Transverse colon (tissue), 4 donors: ENCODE results near the gene SERTM2. TPM values are rescaled to one million over a fixed set of nuclear protein-coding genes. Genes with fewer than 3 reads are reported as not detected.

ENCODE experiments used
- DNase-seq: peaks from one replicate; pipeline ENCODE4 v3.0.0-alpha.2; 2019
- H3K27ac ChIP-seq, 4 donors: fragments of 200-600 bp; sonication (generic); 2 replicates each; pipeline ENCODE4 v1.5.1; 2016 to 2018; ENCODE audit warnings: inconsistent platforms in 4 of 4
- H3K27me3 ChIP-seq: fragments of 200-600 bp; sonication (generic); 2 replicates; pipeline ENCODE4 v1.5.1; 2017; ENCODE audit warnings: inconsistent platforms
- H3K36me3 ChIP-seq, 4 donors: fragments of 200-600 bp; sonication (generic); 2 replicates each; pipeline ENCODE4 v1.5.1; 2017 to 2019; ENCODE audit warnings: inconsistent platforms in 4 of 4
- H3K4me1 ChIP-seq, 4 donors: fragments of 200-600 bp; sonication (generic); 2 replicates each; pipeline ENCODE4 v1.5.1; 2017 to 2020; ENCODE audit warnings: inconsistent platforms in 4 of 4
- H3K4me3 ChIP-seq, 4 donors: fragments of 200-600 bp; sonication (generic); 1 replicate in 1 of 4; 2 replicates in 3 of 4; pipeline versions ENCODE4 v1.5.1 to v1.6.1; 2017 to 2019; ENCODE audit warnings: inconsistent platforms in 4 of 4
- H3K9me3 ChIP-seq, 2 donors: fragments of 200-600 bp; sonication (generic); 2 replicates each; pipeline ENCODE4 v1.5.1; 2017 to 2019; ENCODE audit warnings: inconsistent platforms in 2 of 2
- EP300 ChIP-seq: sonication (generic); formaldehyde crosslinking; IDR thresholded peaks from one replicate; pipeline ENCODE4 v1.6.1; 2017; ENCODE audit warnings: antibody characterized with exemption, low read depth
- POLR2A ChIP-seq: fragments of 450-650 bp; IDR thresholded peaks from one replicate; pipeline ENCODE4 v1.6.1; 2016; ENCODE audit warnings: antibody characterized with exemption, mild to moderate bottlenecking, moderate library complexity
- POLR2AphosphoS5 ChIP-seq, 3 donors: sonication (generic); formaldehyde crosslinking; IDR thresholded peaks; one replicate each; pipeline ENCODE4 v1.6.1; 2016; ENCODE audit warnings: antibody characterized with exemption in 3 of 3
- WGBS, 2 donors: methylation state at CpG; one replicate each; pipeline ENCODE4 v1.1.5; 2018; ENCODE audit warnings: low coverage in 1 of 2; 5-methylcytosine and 5-hydroxymethylcytosine counted together
- in situ Hi-C, 4 donors: fragments of 200-750 bp; cut with MboI; loops; one replicate each; pipeline versions ENCODE4 v1.15.0 to v1.15.1; 2017; ENCODE audit warnings: low sequenced_read_pairs in 3 of 4, low pct_ligation_motif_present in 1 of 4, low pct_unique_long_range_greater_than_20kb in 1 of 4
- intact Hi-C: fragments of 100-400 bp; cut with DNase I; formaldehyde crosslinking; loops from one replicate; pipeline ENCODE4 v1.15.1; 2023; ENCODE audit warnings: low total_unique reads
- total RNA-seq, 4 donors: library from RNA; depleted of rRNA; stranded (reverse); fragments of >200 nt; gene quantifications; one replicate each; pipeline ENCODE4 v1.1.0, GENCODE V29; 2016
- TF ChIP-seq, protein P1 (sequence below), 5 experiments: fragments of 200-600 bp in 3 of 5; fragments of 450-650 bp in 2 of 5; sonication (generic) in 3 of 5; IDR thresholded peaks; 1 replicate in 2 of 5; 2 replicates in 3 of 5; pipeline ENCODE4 v1.5.1; 2016 to 2017; ENCODE audit warnings: antibody characterized with exemption in 5 of 5, inconsistent platforms in 3 of 5, mild to moderate bottlenecking in 2 of 5, moderate library complexity in 1 of 5

SERTM2 gene
- total RNA-seq, 4 donors from 2014 or later: 0.40 to 1.1 (median 0.59) TPM

- Histone ChIP-seq H3K9me3 (no peaks in the 10 kb centered on the region), H3K36me3 (no peaks in the 10 kb centered on the region), H3K4me3 (no peak overlapping the region), H3K27ac (no peak overlapping the region), H3K4me1 (no peaks in the 10 kb centered on the region), H3K27me3 (no peaks in the 10 kb centered on the region)
- TF ChIP-seq, protein P1, sequence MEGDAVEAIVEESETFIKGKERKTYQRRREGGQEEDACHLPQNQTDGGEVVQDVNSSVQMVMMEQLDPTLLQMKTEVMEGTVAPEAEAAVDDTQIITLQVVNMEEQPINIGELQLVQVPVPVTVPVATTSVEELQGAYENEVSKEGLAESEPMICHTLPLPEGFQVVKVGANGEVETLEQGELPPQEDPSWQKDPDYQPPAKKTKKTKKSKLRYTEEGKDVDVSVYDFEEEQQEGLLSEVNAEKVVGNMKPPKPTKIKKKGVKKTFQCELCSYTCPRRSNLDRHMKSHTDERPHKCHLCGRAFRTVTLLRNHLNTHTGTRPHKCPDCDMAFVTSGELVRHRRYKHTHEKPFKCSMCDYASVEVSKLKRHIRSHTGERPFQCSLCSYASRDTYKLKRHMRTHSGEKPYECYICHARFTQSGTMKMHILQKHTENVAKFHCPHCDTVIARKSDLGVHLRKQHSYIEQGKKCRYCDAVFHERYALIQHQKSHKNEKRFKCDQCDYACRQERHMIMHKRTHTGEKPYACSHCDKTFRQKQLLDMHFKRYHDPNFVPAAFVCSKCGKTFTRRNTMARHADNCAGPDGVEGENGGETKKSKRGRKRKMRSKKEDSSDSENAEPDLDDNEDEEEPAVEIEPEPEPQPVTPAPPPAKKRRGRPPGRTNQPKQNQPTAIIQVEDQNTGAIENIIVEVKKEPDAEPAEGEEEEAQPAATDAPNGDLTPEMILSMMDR (IDR thresholded peaks at IDR 0.05): no peak
- TF ChIP-seq EP300 (no peak), POLR2A (no peak)
- in situ Hi-C loops (no loop called here), intact Hi-C loops (no loop called here)
- 80 to 88% methylated on average over 2 of the region's 2 CpGs for WGBS, 2 donors
- no peak for DNase-seq
Observed at GRCh38 chrX:111505783-111506182, 5.7 kb upstream of the SERTM2 start.

GRCh38 chrX:111506826-111507225 is 4.6 kb upstream of the SERTM2 start:
- no peak for DNase-seq
- no peaks in the 10 kb centered on the region for H3K27me3 ChIP-seq
- in situ Hi-C loops (no loop called here), intact Hi-C loops (no loop called here)
- H3K4me1 ChIP-seq: no peaks in the 10 kb centered on the region
- no peaks in the 10 kb centered on the region for H3K9me3 ChIP-seq
- H3K27ac ChIP-seq: no peak overlapping the region
- H3K36me3 ChIP-seq: no peaks in the 10 kb centered on the region
- H3K4me3 ChIP-seq: no peak overlapping the region
- TF ChIP-seq POLR2A: no peak
- TF ChIP-seq, protein P1 (IDR thresholded peaks at IDR 0.05): no peak
- TF ChIP-seq EP300: no peak
- TF ChIP-seq POLR2AphosphoS5 (IDR thresholded peaks at IDR 0.05): no peak
- WGBS, 2 donors: 75% methylated on average over 1 of the region's 1 CpG; no CpG with 5 or more reads in 1 of the 2 donors

GRCh38 chrX:111507933-111508332 is 3.5 kb upstream of the SERTM2 start:
- no peak overlapping the region for H3K4me3 ChIP-seq
- H3K36me3 ChIP-seq: no peaks in the 10 kb centered on the region
- no peaks in the 10 kb centered on the region for H3K9me3 ChIP-seq
- intact Hi-C loops (no loop called here), in situ Hi-C loops (no loop called here)
- no peaks in the 10 kb centered on the region for H3K27me3 ChIP-seq
- TF ChIP-seq POLR2A: no peak
- TF ChIP-seq POLR2AphosphoS5 (IDR thresholded peaks at IDR 0.05): no peak
- TF ChIP-seq, protein P1 (IDR thresholded peaks at IDR 0.05): no peak
- no peak for DNase-seq
- H3K27ac ChIP-seq: no peak overlapping the region
- H3K4me1 ChIP-seq: no peaks in the 10 kb centered on the region

DNA sequence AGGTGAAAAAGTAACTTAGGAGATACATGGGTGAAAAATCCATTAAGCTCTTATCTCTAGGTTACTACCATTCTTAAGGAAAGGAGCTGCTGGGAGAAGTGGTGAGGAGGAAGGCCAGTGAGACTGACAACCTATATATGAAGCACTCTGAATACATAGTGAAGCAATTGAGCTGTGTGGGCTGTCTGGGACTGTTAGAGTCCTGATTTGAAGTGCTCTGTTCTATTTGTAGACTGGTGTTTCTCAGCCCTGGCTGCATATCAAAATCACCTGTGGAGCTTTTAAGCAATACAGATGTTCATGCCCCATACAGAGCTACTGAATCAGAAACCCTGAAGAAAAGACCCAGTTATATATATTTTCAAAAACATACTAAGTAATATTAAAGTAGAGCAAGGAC is 3.9 kb downstream of the SERTM2 start:
- intact Hi-C loops: no loop called here
- H3K9me3 ChIP-seq: no peaks in the 10 kb centered on the region

More for the DNA sequence above, 3.9 kb downstream of the SERTM2 start:
- Histone ChIP-seq H3K4me1 (no peaks in the 10 kb centered on the region), H3K4me3 (no peak overlapping the region), H3K27ac (no peak overlapping the region), H3K27me3 (no peaks in the 10 kb centered on the region), H3K36me3 (no peaks in the 10 kb centered on the region)
- no peak for DNase-seq
- in situ Hi-C loops: no loop called here
- no peak for TF ChIP-seq POLR2AphosphoS5 (IDR thresholded peaks at IDR 0.05)
- TF ChIP-seq POLR2A: no peak
- TF ChIP-seq EP300: no peak
- TF ChIP-seq, protein P1 (IDR thresholded peaks at IDR 0.05): no peak
